ENCODE results near the gene PCDH8. TPM values are rescaled to one million over a fixed set of nuclear protein-coding genes. Genes with fewer than 3 reads are reported as not detected.

PCDH8 gene
- total RNA-seq, 1 donor from 2014 or later: 89.0 TPM

GRCh38 chr13:52837850-52838249 is 10.6 kb downstream of the PCDH8 start:
- Mint-ChIP-seq H3K4me1 (ENCODE audit: low read depth, unreplicated experiment) (peaks cover 2% of the 10 kb centered on the region), H3K27me3 (ENCODE audit: unreplicated experiment) (peaks cover 3% of the 10 kb centered on the region)
- TF ChIP-seq CTCF (IDR thresholded peaks at IDR 0.05; ENCODE audit: partially characterized antibody, unreplicated experiment): no peak

GRCh38 chr13:52835071-52835839 is 13.2 kb downstream of the PCDH8 start:
- no peak overlapping the region for H3K4me3 Mint-ChIP-seq (ENCODE audit: unreplicated experiment)

More at GRCh38 chr13:52837850-52838249, 10.6 kb downstream of the PCDH8 start:
- no peaks in the 10 kb centered on the region for H3K36me3 Mint-ChIP-seq (ENCODE audit: unreplicated experiment)
- no peak overlapping the region for H3K4me3 Mint-ChIP-seq (ENCODE audit: unreplicated experiment)
- DNase-seq: no peak
- H3K27ac Mint-ChIP-seq (ENCODE audit: unreplicated experiment): no peak overlapping the region
- H3K9me3 Mint-ChIP-seq (ENCODE audit: unreplicated experiment): peaks cover 4% of the 10 kb centered on the region

GRCh38 chr13:52833296-52833875 is 15.1 kb downstream of the PCDH8 start:
- H3K9me3 Mint-ChIP-seq (ENCODE audit: unreplicated experiment): no peaks in the 10 kb centered on the region
- H3K36me3 Mint-ChIP-seq (ENCODE audit: unreplicated experiment): no peaks in the 10 kb centered on the region
- H3K4me1 Mint-ChIP-seq (ENCODE audit: low read depth, unreplicated experiment): peaks cover 14% of the 10 kb centered on the region
- H3K27ac Mint-ChIP-seq (ENCODE audit: unreplicated experiment): no peak overlapping the region
- H3K4me3 Mint-ChIP-seq (ENCODE audit: unreplicated experiment): no peak overlapping the region
- H3K27me3 Mint-ChIP-seq (ENCODE audit: unreplicated experiment): peaks cover 3% of the 10 kb centered on the region
- DNase-seq: no peak
- TF ChIP-seq CTCF (IDR thresholded peaks at IDR 0.05; ENCODE audit: partially characterized antibody, unreplicated experiment): no peak

More at GRCh38 chr13:52835071-52835839, 13.2 kb downstream of the PCDH8 start:
- Mint-ChIP-seq H3K9me3 (ENCODE audit: unreplicated experiment) (peaks cover 4% of the 10 kb centered on the region), H3K36me3 (ENCODE audit: unreplicated experiment) (no peaks in the 10 kb centered on the region), H3K27ac (ENCODE audit: unreplicated experiment) (no peak overlapping the region), H3K4me1 (ENCODE audit: low read depth, unreplicated experiment) (peaks cover 11% of the 10 kb centered on the region), H3K27me3 (ENCODE audit: unreplicated experiment) (peaks cover 3% of the 10 kb centered on the region)
- no peak for DNase-seq
- no peak for TF ChIP-seq CTCF (IDR thresholded peaks at IDR 0.05; ENCODE audit: partially characterized antibody, unreplicated experiment)

GRCh38 chr13:52832313-52832712 is 16.1 kb downstream of the PCDH8 start:
- Mint-ChIP-seq H3K36me3 (ENCODE audit: unreplicated experiment) (no peaks in the 10 kb centered on the region), H3K4me3 (ENCODE audit: unreplicated experiment) (no peak overlapping the region), H3K9me3 (ENCODE audit: unreplicated experiment) (peaks cover 3% of the 10 kb centered on the region), H3K4me1 (ENCODE audit: low read depth, unreplicated experiment) (peaks cover 24% of the 10 kb centered on the region), H3K27me3 (ENCODE audit: unreplicated experiment) (peaks cover 6% of the 10 kb centered on the region), H3K27ac (ENCODE audit: unreplicated experiment) (peak overlapping the region; percentile 4)
- TF ChIP-seq CTCF (IDR thresholded peaks at IDR 0.05; ENCODE audit: partially characterized antibody, unreplicated experiment): no peak
- DNase-seq: no peak

- H3K36me3 Mint-ChIP-seq (ENCODE audit: unreplicated experiment): peaks cover 6% of the 10 kb centered on the region
- TF ChIP-seq CTCF (IDR thresholded peaks at IDR 0.05; ENCODE audit: partially characterized antibody, unreplicated experiment): no peak
- no peak overlapping the region for H3K4me3 Mint-ChIP-seq (ENCODE audit: unreplicated experiment)
- peaks cover 30% of the 10 kb centered on the region for H3K4me1 Mint-ChIP-seq (ENCODE audit: low read depth, unreplicated experiment)
- H3K27me3 Mint-ChIP-seq (ENCODE audit: unreplicated experiment): peaks cover 6% of the 10 kb centered on the region
- peaks cover 3% of the 10 kb centered on the region for H3K9me3 Mint-ChIP-seq (ENCODE audit: unreplicated experiment)
- H3K27ac Mint-ChIP-seq (ENCODE audit: unreplicated experiment): no peak overlapping the region
- no peak for DNase-seq
Measured at GRCh38 chr13:52830946-52831345, 17.5 kb downstream of the PCDH8 start.
